Keratinocyte (primary cell): Measurements from ENCODE around the gene NUP98. TPM values are rescaled to one million over a fixed set of nuclear protein-coding genes. Genes with fewer than 3 reads are reported as not detected.

ENCODE experiments used
- DNase-seq: peaks from one replicate; pipeline ENCODE4 v3.0.0-alpha.2; 2011; ENCODE audit warnings: low read depth, missing footprints, low spot score
- FAIRE-seq: peaks from 2 replicates; lab custom pipeline; 2011; peaks lifted over from hg19 to GRCh38; lab: Jason Lieb, UNC
- H2AFZ ChIP-seq: 2 replicates; pipeline ENCODE4 v1.6.0; 2012; ENCODE audit warnings: low read length, control low read depth, inconsistent platforms; ENCODE audit not compliant: control insufficient read depth
- H3K27ac ChIP-seq: 2 replicates; pipeline ENCODE4 v1.5.1; 2011; ENCODE audit warnings: low read length; ENCODE audit not compliant: control insufficient read depth, insufficient read depth
- H3K27me3 ChIP-seq: 3 replicates; pipeline ENCODE4 v1.6.0; 2011; ENCODE audit warnings: low read length; ENCODE audit not compliant: control insufficient read depth, insufficient read depth; ENCODE audit errors: extremely low read depth
- H3K36me3 ChIP-seq, 2 experiments: 2 replicates in 1 of 2; 3 replicates in 1 of 2; pipeline ENCODE4 v1.5.1; 2011; ENCODE audit warnings: low read length in 2 of 2, mild to moderate bottlenecking in 1 of 2; ENCODE audit not compliant: control insufficient read depth in 2 of 2, insufficient read depth in 2 of 2; ENCODE audit errors: extremely low read depth in 1 of 2
- H3K4me1 ChIP-seq: 3 replicates; pipeline ENCODE4 v1.5.1; 2011; ENCODE audit warnings: low read length; ENCODE audit not compliant: control insufficient read depth, insufficient read depth; ENCODE audit errors: extremely low read depth
- H3K4me2 ChIP-seq: 3 replicates; pipeline ENCODE4 v1.6.0; 2011; ENCODE audit warnings: low read depth, low read length; ENCODE audit not compliant: control insufficient read depth, insufficient read depth; ENCODE audit errors: extremely low read depth
- H3K4me3 ChIP-seq, 3 experiments: fragments of 200-600 bp in 1 of 3; sonication (generic) in 1 of 3; 2 replicates in 2 of 3; 3 replicates in 1 of 3; pipeline ENCODE4 v1.5.1; 2011 to 2016; ENCODE audit warnings: low read length in 3 of 3, mild to moderate bottlenecking in 3 of 3, control low read depth in 2 of 3, inconsistent platforms in 1 of 3, low read depth in 1 of 3, mixed read lengths in 1 of 3, mixed run types in 1 of 3, moderate library complexity in 1 of 3; ENCODE audit not compliant: control insufficient read depth in 2 of 3, insufficient read depth in 2 of 3; ENCODE audit errors: extremely low read depth in 1 of 3
- H3K79me2 ChIP-seq: 2 replicates; pipeline ENCODE4 v1.6.0; 2012; ENCODE audit warnings: low read length; ENCODE audit not compliant: control insufficient read depth, insufficient read depth
- H3K9ac ChIP-seq: 3 replicates; pipeline ENCODE4 v1.6.0; 2011; ENCODE audit warnings: low read length; ENCODE audit not compliant: control insufficient read depth, insufficient read depth; ENCODE audit errors: extremely low read depth
- H3K9me1 ChIP-seq: 3 replicates; pipeline ENCODE4 v1.6.0; 2011; ENCODE audit warnings: low read length; ENCODE audit not compliant: control insufficient read depth, insufficient read depth; ENCODE audit errors: extremely low read depth
- H3K9me3 ChIP-seq: 2 replicates; pipeline ENCODE4 v1.5.1; 2012; ENCODE audit warnings: low read depth, low read length; ENCODE audit not compliant: control insufficient read depth
- H4K20me1 ChIP-seq: 3 replicates; pipeline ENCODE4 v1.6.0; 2011; ENCODE audit warnings: low read length; ENCODE audit not compliant: control insufficient read depth, insufficient read depth; ENCODE audit errors: extremely low read depth
- CTCF ChIP-seq, 3 experiments: IDR thresholded peaks in 1 of 3; conservative IDR thresholded peaks in 1 of 3; optimal IDR thresholded peaks in 1 of 3; 2 replicates in 2 of 3; 3 replicates in 1 of 3; pipeline versions ENCODE3 to v1.5.1; 2011; ENCODE audit warnings: low read length in 3 of 3, mild to moderate bottlenecking in 3 of 3, moderate library complexity in 2 of 3, control low read depth in 1 of 3, inconsistent platforms in 1 of 3; ENCODE audit not compliant: insufficient read depth in 2 of 3; ENCODE audit errors: extremely low read depth in 1 of 3
- EZH2 ChIP-seq: IDR thresholded peaks from one replicate; pipeline ENCODE4 v1.6.1; 2012; ENCODE audit warnings: inconsistent platforms, mild to moderate bottlenecking, low read length, moderate library complexity
- dilution Hi-C: fragments of 300-500 bp; cut with MboI; formaldehyde crosslinking; loops from one replicate; pipeline ENCODE4 v1.7.0; 2020; ENCODE audit warnings: low sequenced_read_pairs; ENCODE audit not compliant: extremely low pct_ligation_motif_present
- polyA plus RNA-seq, 5 experiments: library from polyadenylated mRNA; depleted of rRNA in 3 of 5; stranded (reverse) in 3 of 5; stranded (forward) in 1 of 5; unstranded in 1 of 5; fragments of >200 nt; gene quantifications; 1 replicate in 1 of 5; 2 replicates in 3 of 5; 3 replicates in 1 of 5; pipeline versions ENCODE4 v1.2.1 to v1.2.3, GENCODE V29; 2011 to 2012; ENCODE audit warnings: missing spikeins in 2 of 5, low read depth in 1 of 5, low replicate concordance in 1 of 5

NUP98 gene
- polyA plus RNA-seq, 1 donor (not counting 4 experiments of a cell fraction or from before 2014, with no cell fraction given) = 66.9 TPM

GRCh38 chr11:3664032-3664630, 133.2 kb downstream of the NUP98 start:
- no peak overlapping the region for H2AFZ ChIP-seq
- no peak for FAIRE-seq
- no peak overlapping the region for H3K9ac ChIP-seq
- dilution Hi-C loops = no loop called here
- no peaks in the 10 kb centered on the region for H3K27me3 ChIP-seq
- H3K4me3 ChIP-seq = no peak overlapping the region
- peaks cover 9 to 19% of the 10 kb centered on the region in 2 experiments for H3K36me3 ChIP-seq
- no peak for DNase-seq
- H3K4me2 ChIP-seq = no peak overlapping the region
- H3K9me3 ChIP-seq = no peaks in the 10 kb centered on the region
- no peak overlapping the region for H3K27ac ChIP-seq
- H3K4me1 ChIP-seq = no peaks in the 10 kb centered on the region
- no peaks in the 10 kb centered on the region for H3K9me1 ChIP-seq
- no peaks in the 10 kb centered on the region for H4K20me1 ChIP-seq
- no peaks in the 10 kb centered on the region for H3K79me2 ChIP-seq
- TF ChIP-seq CTCF (optimal IDR thresholded peaks at IDR 0.05 in 1 of 3, IDR thresholded peaks at IDR 0.05 in 1 of 3, conservative IDR thresholded peaks at IDR 0.05 in 1 of 3; ENCODE audit: extremely low read depth in 1 of 3, insufficient read depth in 2 of 3, low read length in 3 of 3) = no peak
- no peak for TF ChIP-seq EZH2

- Histone ChIP-seq H3K27ac (no peak overlapping the region), H4K20me1 (no peaks in the 10 kb centered on the region), H2AFZ (no peak overlapping the region), H3K9ac (no peak overlapping the region), H3K9me3 (no peaks in the 10 kb centered on the region), H3K9me1 (no peaks in the 10 kb centered on the region), H3K4me2 (no peak overlapping the region), H3K36me3 (peaks cover 9 to 16% of the 10 kb centered on the region in 2 experiments), H3K79me2 (no peaks in the 10 kb centered on the region), H3K4me1 (no peaks in the 10 kb centered on the region), H3K27me3 (no peaks in the 10 kb centered on the region), H3K4me3 (no peak overlapping the region)
- dilution Hi-C loops = no loop called here
- TF ChIP-seq EZH2 (no peak), CTCF (optimal IDR thresholded peaks at IDR 0.05 in 1 of 3, IDR thresholded peaks at IDR 0.05 in 1 of 3, conservative IDR thresholded peaks at IDR 0.05 in 1 of 3; ENCODE audit: extremely low read depth in 1 of 3, insufficient read depth in 2 of 3, low read length in 3 of 3) (no peak)
- FAIRE-seq (no peak), DNase-seq (no peak)
These were observed 134.5 kb downstream of the NUP98 start for GRCh38 chr11:3662856-3663255.
